Lung (tissue), 12 donors: ENCODE measurements around the gene BRF1. TPM values are rescaled to one million over a fixed set of nuclear protein-coding genes. Genes with fewer than 3 reads are reported as not detected.

Experiments used
- ATAC-seq: fragments of 200-7000 bp; cut with Tn5 transposase; one replicate; pipeline ENCODE4 v1.9.1; 2020; ENCODE audit warnings: moderate number of reproducible peaks; ENCODE audit not compliant: insufficient read depth, low FRiP score
- DNase-seq, 3 donors: peaks; one replicate each; pipeline ENCODE4 v3.0.0-alpha.2; 2013 to 2017
- H3K27ac ChIP-seq, 2 donors: one replicate each; pipeline ENCODE4 v1.5.1; 2013; ENCODE audit warnings: mild to moderate bottlenecking in 2 of 2, moderate library complexity in 2 of 2, control low read depth in 1 of 2, inconsistent platforms in 1 of 2, low read depth in 1 of 2, low read length in 1 of 2
- H3K27me3 ChIP-seq, 3 donors: one replicate each; pipeline ENCODE4 v1.5.1; 2013; ENCODE audit warnings: low read length in 2 of 3; ENCODE audit not compliant: control insufficient read depth in 3 of 3, insufficient read depth in 3 of 3
- H3K36me3 ChIP-seq, 4 donors: one replicate each; pipeline ENCODE4 v1.5.1; 2013; ENCODE audit warnings: low read length in 4 of 4, mild to moderate bottlenecking in 1 of 4, moderate library complexity in 1 of 4; ENCODE audit not compliant: control insufficient read depth in 4 of 4, insufficient read depth in 4 of 4
- H3K4me1 ChIP-seq, 5 donors: one replicate each; pipeline ENCODE4 v1.5.1; 2013; ENCODE audit warnings: low read length in 5 of 5, mild to moderate bottlenecking in 2 of 5, moderate library complexity in 1 of 5; ENCODE audit not compliant: control insufficient read depth in 5 of 5, insufficient read depth in 5 of 5
- H3K4me3 ChIP-seq: one replicate; pipeline ENCODE4 v1.5.1; 2013; ENCODE audit warnings: mild to moderate bottlenecking, control low read depth, moderate library complexity
- H3K9ac ChIP-seq, 2 donors: one replicate each; pipeline ENCODE4 v1.5.1; 2013; ENCODE audit warnings: low read length in 2 of 2, control low read depth in 1 of 2; ENCODE audit not compliant: insufficient read depth in 1 of 2
- H3K9me3 ChIP-seq, 4 donors: one replicate each; pipeline ENCODE4 v1.5.1; 2013; ENCODE audit warnings: low read length in 3 of 4, mild to moderate bottlenecking in 1 of 4, moderate library complexity in 1 of 4; ENCODE audit not compliant: control insufficient read depth in 4 of 4, insufficient read depth in 3 of 4
- CTCF ChIP-seq: IDR thresholded peaks from 2 replicates; pipeline ENCODE4 v1.5.1; 2012; ENCODE audit warnings: mild to moderate bottlenecking; ENCODE audit errors: control extremely low read depth, extremely low read depth
- WGBS, 2 donors: extraction: QIAGEN DNeasy Blood & Tissue Kit; methylation state at CpG; one replicate each; pipeline ENCODE4 v1.1.7; 2013; 5-methylcytosine and 5-hydroxymethylcytosine counted together
- polyA plus RNA-seq, 2 donors: library from polyadenylated mRNA; stranded (reverse); fragments of 200-250 nt; gene quantifications; one replicate each; pipeline ENCODE4 v1.2.1, GENCODE V29; 2013
- total RNA-seq, 2 donors: library from RNA; depleted of rRNA in 1 of 2; stranded (reverse); fragments of >200 nt in 1 of 2; gene quantifications; one replicate each; pipeline ENCODE4 v1.2.1, GENCODE V29; 2014 to 2021
- donor health status: control.
- donor health status: control.
- donor health status: Bipolar disorder and iron deficiency.
- donor health status: healthy.
- donor health status: DM: yes; HTN: yes; CAD: no.

BRF1 gene
- total and polyA plus RNA-seq, 4 donors, result 14.2 to 55.3 (median 37.2) TPM

DNA sequence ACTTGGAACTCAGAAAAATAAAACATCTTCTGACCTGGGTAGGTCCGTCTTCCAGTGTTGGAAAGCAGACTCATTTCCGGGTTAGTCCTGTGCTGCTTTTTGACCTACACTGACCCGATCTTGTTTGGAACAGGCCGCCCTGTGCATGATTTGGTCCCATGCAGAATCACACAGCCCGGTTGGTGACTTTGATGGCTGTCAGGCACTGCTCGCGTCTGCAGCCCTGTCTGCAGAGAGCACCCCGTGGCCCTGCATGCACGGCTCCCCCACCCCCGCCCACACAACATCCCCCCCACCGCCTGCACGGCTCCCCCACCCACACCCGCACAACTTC, 45.4 kb upstream of the BRF1 start:
- Histone ChIP-seq H3K4me3 (no peak overlapping the region), H3K27me3 (no peaks in the 10 kb centered on the region), H3K9ac (no peak overlapping the region), H3K9me3 (no peaks in the 10 kb centered on the region), H3K4me1 (peaks cover 0 to 7% (median 4%) of the 10 kb centered on the region in 5 donors), H3K27ac (no peak overlapping the region), H3K36me3 (peaks cover 0 to 20% (median 0%) of the 10 kb centered on the region in 4 donors)
- no peak for ATAC-seq
- 62 to 84% methylated on average over 13 of the region's 13 CpGs for WGBS, 2 donors
- peak in 1 of 3 donors; percentile 13 for DNase-seq
- TF ChIP-seq CTCF, result no peak

DNA sequence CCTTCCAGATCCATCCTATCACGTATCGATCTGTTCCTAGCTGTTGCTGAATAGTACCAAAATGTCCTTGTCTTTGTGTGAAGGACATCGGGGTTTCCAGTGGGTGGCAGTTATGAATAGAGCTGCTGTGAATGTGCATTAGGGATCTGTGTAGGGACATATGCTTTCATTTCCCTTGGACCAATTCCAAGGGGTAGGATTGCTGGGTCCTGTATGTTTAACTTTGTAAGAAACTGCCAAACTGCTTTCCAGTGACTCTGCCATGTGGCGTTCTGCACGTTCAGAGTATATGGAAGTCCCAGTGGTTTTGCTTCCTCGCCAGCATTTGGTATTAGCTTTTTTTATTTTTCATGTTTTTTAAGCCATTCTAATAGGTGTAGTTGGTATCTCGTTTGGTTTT, 42.4 kb upstream of the BRF1 start:
- WGBS, 2 donors, result 71 to 76% methylated on average over 7 of the region's 7 CpGs

GRCh38 chr14:105340821-105341733, 40.3 kb upstream of the BRF1 start:
- Histone ChIP-seq H3K27me3 (no peaks in the 10 kb centered on the region), H3K4me1 (peaks cover 0 to 16% (median 4%) of the 10 kb centered on the region in 5 donors), H3K27ac (peak overlapping the region; percentile 6 to 16), H3K4me3 (no peak overlapping the region), H3K9me3 (peaks cover 0 to 2% (median 0%) of the 10 kb centered on the region in 4 donors), H3K9ac (no peak overlapping the region), H3K36me3 (no peaks in the 10 kb centered on the region)
- WGBS, 2 donors, result 43 to 57% methylated on average over 20 of the region's 20 CpGs
- peak in 2 of 3 donors; percentile 8 to 33 for DNase-seq
- no peak for ATAC-seq
- no peak for TF ChIP-seq CTCF

More for the DNA sequence above, 42.4 kb upstream of the BRF1 start:
- Histone ChIP-seq H3K27ac (no peak overlapping the region), H3K27me3 (no peaks in the 10 kb centered on the region), H3K36me3 (no peaks in the 10 kb centered on the region), H3K9ac (no peak overlapping the region), H3K9me3 (peaks cover 0 to 2% (median 0%) of the 10 kb centered on the region in 4 donors), H3K4me1 (peaks cover 0 to 11% (median 4%) of the 10 kb centered on the region in 5 donors), H3K4me3 (no peak overlapping the region)
- DNase-seq, result peak; percentile 51 to 92 (median 84)
- no peak for ATAC-seq
- TF ChIP-seq CTCF, result no peak
